ENCODE data around the gene LRRC27. TPM values are rescaled to one million over a fixed set of nuclear protein-coding genes. Genes with fewer than 3 reads are reported as not detected.

The LRRC27 gene
- total RNA-seq, 1 donor, result 13.4 TPM

DNA sequence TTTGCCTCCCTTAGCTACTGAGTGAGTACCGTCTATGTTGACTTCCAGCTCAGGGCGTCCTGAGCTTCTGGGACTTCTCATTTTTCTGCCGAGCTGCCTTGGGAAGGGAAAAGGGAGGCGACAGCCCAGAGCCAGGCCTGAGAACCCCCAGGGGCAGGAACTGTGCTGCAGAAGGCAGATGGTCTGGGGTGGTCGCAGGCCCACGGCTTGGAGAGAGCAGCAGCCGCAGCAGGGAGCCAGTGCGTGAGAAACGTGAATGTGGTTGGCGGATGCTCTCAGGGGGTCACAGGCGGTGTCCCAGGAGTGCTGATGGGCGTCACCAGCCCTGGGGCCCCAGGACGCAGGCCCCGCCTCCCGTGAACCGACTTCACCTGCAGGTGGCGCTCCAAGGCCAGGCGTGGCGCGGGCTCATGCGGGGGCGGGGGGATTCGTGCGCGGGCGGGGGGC, 55.8 kb downstream of the LRRC27 start:
- TF ChIP-seq, protein P1, sequence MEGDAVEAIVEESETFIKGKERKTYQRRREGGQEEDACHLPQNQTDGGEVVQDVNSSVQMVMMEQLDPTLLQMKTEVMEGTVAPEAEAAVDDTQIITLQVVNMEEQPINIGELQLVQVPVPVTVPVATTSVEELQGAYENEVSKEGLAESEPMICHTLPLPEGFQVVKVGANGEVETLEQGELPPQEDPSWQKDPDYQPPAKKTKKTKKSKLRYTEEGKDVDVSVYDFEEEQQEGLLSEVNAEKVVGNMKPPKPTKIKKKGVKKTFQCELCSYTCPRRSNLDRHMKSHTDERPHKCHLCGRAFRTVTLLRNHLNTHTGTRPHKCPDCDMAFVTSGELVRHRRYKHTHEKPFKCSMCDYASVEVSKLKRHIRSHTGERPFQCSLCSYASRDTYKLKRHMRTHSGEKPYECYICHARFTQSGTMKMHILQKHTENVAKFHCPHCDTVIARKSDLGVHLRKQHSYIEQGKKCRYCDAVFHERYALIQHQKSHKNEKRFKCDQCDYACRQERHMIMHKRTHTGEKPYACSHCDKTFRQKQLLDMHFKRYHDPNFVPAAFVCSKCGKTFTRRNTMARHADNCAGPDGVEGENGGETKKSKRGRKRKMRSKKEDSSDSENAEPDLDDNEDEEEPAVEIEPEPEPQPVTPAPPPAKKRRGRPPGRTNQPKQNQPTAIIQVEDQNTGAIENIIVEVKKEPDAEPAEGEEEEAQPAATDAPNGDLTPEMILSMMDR (IDR thresholded peaks at IDR 0.05; ENCODE audit: extremely low read depth, low read depth, low read length), result peak; percentile 52
- Histone ChIP-seq H3K27me3 (ENCODE audit: insufficient read depth, low read length) (no peaks in the 10 kb centered on the region), H2AFZ (ENCODE audit: low read length) (no peak overlapping the region), H4K20me1 (ENCODE audit: insufficient read depth, low read length) (no peaks in the 10 kb centered on the region), H3K4me2 (ENCODE audit: insufficient read depth, low read length) (no peak overlapping the region), H3K4me3 (ENCODE audit: insufficient read depth, low read length) (no peak overlapping the region), H3K9me3 (ENCODE audit: low read depth, low read length) (no peaks in the 10 kb centered on the region), H3K4me1 (ENCODE audit: insufficient read depth, low read length) (no peaks in the 10 kb centered on the region), H3K36me3 (ENCODE audit: insufficient read depth, low read length) (no peaks in the 10 kb centered on the region), H3K79me2 (ENCODE audit: insufficient read depth, low read length) (no peaks in the 10 kb centered on the region), H3K27ac (ENCODE audit: low read depth, low read length) (no peak overlapping the region)
- peak; percentile 99 for DNase-seq (ENCODE audit: insufficient read length, low spot score, missing footprints)

DNA sequence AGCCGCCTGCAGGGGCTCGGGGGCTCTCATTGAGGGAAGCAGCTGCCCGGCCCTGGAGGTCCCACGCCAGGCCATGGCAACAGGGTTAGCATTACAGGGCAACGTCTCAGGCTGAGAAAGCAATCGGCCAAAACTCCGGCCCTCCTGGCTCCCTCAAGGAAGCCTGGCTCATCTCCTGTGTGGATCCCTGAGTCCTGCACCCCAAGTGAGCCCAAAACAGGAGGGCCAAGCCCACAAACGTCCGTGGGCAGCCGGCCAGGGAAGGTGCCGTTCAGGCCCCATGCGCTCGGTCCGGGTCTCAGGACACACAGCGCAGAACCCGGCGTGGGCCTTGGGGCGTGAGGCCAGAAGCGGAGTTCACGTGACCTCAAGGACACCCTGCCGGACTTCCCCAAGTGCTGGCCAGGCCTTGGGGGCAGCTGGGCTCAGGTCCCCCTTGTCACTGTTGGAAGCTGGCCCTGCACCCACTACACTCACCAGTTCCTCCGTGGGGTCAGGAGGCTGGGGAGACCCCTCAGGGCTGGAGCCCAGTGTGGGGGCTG, 57.0 kb downstream of the LRRC27 start:
- no peak overlapping the region for H3K27ac ChIP-seq (ENCODE audit: low read depth, low read length)
- no peaks in the 10 kb centered on the region for H3K9me3 ChIP-seq (ENCODE audit: low read depth, low read length)
- no peak overlapping the region for H2AFZ ChIP-seq (ENCODE audit: low read length)
- H3K79me2 ChIP-seq (ENCODE audit: insufficient read depth, low read length), result no peaks in the 10 kb centered on the region
- peaks cover 2% of the 10 kb centered on the region for H3K4me1 ChIP-seq (ENCODE audit: insufficient read depth, low read length)
- no peak overlapping the region for H3K4me3 ChIP-seq (ENCODE audit: insufficient read depth, low read length)
- TF ChIP-seq, protein P1 (IDR thresholded peaks at IDR 0.05; ENCODE audit: extremely low read depth, low read depth, low read length), result no peak
- peak; percentile 97 for DNase-seq (ENCODE audit: insufficient read length, low spot score, missing footprints)
- no peaks in the 10 kb centered on the region for H3K27me3 ChIP-seq (ENCODE audit: insufficient read depth, low read length)
- H3K4me2 ChIP-seq (ENCODE audit: insufficient read depth, low read length), result no peak overlapping the region
- no peaks in the 10 kb centered on the region for H3K36me3 ChIP-seq (ENCODE audit: insufficient read depth, low read length)
- H4K20me1 ChIP-seq (ENCODE audit: insufficient read depth, low read length), result no peaks in the 10 kb centered on the region

DNA sequence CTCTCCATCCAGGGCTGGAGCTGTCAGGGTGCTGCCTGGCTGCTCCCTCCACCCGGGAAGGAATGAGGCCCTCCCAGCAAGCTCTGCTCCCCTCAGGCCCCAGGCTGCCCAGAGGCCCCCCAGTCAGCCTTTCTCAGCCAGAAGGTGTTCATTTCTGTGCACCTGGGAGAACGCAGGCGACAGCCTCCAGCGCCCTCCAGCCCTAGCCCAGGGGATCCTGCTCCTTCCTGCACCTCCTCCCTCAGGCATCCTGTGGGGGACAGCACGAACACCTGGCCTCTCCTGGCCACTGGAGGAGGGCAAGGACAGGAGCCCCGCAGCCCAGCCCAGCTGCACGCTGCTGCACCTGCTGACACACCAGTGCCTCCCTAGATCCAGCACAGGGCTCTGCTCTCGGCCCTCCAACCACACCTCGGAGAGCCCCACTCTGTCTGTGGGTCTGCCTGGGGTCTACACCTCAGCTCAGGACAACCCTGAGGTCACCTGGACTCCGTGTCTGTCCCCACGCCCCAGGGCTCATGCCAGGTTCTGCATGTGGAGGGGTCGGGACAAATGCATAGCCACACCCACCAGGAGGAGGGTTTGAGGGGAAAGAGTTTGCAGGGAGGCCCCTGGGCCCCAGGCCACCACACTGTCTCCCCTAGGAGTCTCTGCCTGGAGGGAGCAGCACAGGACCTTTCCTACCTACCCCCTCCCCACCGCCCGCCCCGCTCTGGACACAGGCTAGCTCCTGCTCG, 57.6 kb downstream of the LRRC27 start:
- H2AFZ ChIP-seq (ENCODE audit: low read length), result no peak overlapping the region
- peaks cover 2% of the 10 kb centered on the region for H3K4me1 ChIP-seq (ENCODE audit: insufficient read depth, low read length)
- H3K9me3 ChIP-seq (ENCODE audit: low read depth, low read length), result no peaks in the 10 kb centered on the region
- DNase-seq (ENCODE audit: insufficient read length, low spot score, missing footprints), result peak; percentile 90
- H3K36me3 ChIP-seq (ENCODE audit: insufficient read depth, low read length), result no peaks in the 10 kb centered on the region
- H3K27ac ChIP-seq (ENCODE audit: low read depth, low read length), result no peak overlapping the region
- H3K4me2 ChIP-seq (ENCODE audit: insufficient read depth, low read length), result no peak overlapping the region
- H4K20me1 ChIP-seq (ENCODE audit: insufficient read depth, low read length), result no peaks in the 10 kb centered on the region
- TF ChIP-seq, protein P1 (IDR thresholded peaks at IDR 0.05; ENCODE audit: extremely low read depth, low read depth, low read length), result no peak
- H3K79me2 ChIP-seq (ENCODE audit: insufficient read depth, low read length), result no peaks in the 10 kb centered on the region
- H3K4me3 ChIP-seq (ENCODE audit: insufficient read depth, low read length), result no peak overlapping the region
- H3K27me3 ChIP-seq (ENCODE audit: insufficient read depth, low read length), result no peaks in the 10 kb centered on the region

DNA sequence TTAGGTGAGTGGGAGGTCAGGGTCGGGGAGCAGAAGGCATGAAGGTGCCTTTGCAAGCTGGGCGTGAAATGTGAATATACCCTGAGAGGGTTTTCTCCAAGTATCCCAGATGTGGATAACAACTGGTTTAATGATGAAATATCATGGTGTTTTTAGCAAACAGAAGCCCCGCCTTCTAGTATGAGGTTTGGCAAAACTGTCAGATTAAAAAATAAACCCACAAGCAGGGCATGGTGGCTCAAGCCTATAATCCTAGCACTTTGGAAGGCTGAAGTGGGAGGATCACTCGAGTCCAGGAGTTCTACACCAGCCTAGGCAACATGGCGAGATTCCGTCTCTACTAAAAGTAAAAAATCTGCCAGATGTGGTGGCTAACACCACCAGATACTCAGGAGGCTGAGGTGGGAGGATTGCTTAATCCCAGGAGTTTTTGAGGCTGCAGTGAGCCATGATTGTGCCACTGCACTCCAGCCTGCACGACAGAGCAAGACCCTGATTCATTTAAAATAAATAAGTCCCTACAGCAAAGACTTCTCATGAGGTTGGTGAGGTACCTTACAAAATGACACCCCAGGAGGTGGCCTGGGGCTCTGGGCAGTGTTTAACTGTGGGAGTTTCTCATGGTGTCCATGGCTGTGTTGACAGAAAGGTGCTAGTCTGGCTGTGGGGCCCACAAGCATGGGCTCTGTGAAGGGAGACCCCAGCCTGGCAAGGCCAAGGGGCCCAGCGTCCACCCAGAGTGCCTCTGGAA, 58.4 kb downstream of the LRRC27 start:
- Histone ChIP-seq H2AFZ (ENCODE audit: low read length) (no peak overlapping the region), H3K4me1 (ENCODE audit: insufficient read depth, low read length) (peaks cover 2% of the 10 kb centered on the region), H3K9me3 (ENCODE audit: low read depth, low read length) (no peaks in the 10 kb centered on the region), H3K36me3 (ENCODE audit: insufficient read depth, low read length) (no peaks in the 10 kb centered on the region), H3K4me3 (ENCODE audit: insufficient read depth, low read length) (no peak overlapping the region), H4K20me1 (ENCODE audit: insufficient read depth, low read length) (no peaks in the 10 kb centered on the region), H3K4me2 (ENCODE audit: insufficient read depth, low read length) (no peak overlapping the region), H3K27ac (ENCODE audit: low read depth, low read length) (no peak overlapping the region), H3K79me2 (ENCODE audit: insufficient read depth, low read length) (no peaks in the 10 kb centered on the region), H3K27me3 (ENCODE audit: insufficient read depth, low read length) (no peaks in the 10 kb centered on the region)
- TF ChIP-seq, protein P1 (IDR thresholded peaks at IDR 0.05; ENCODE audit: extremely low read depth, low read depth, low read length), result no peak
- DNase-seq (ENCODE audit: insufficient read length, low spot score, missing footprints), result peak; percentile 88

All from osteoblast (primary cell).